Left ventricle myocardium inferior (tissue), 1 donor: ENCODE data around the gene MARCHF6. TPM values are rescaled to one million over a fixed set of nuclear protein-coding genes. Genes with fewer than 3 reads are reported as not detected.

ENCODE experiments used
- DNase-seq: peaks from one replicate; pipeline ENCODE4 v3.0.0-alpha.2; 2020
- H3K27ac ChIP-seq: fragments of 200-600 bp; replicated peaks from 2 replicates; pipeline ENCODE4 v1.8.0; 2021
- H3K27me3 ChIP-seq: fragments of 200-600 bp; 2 replicates; pipeline ENCODE4 v1.8.0; 2021; ENCODE audit warnings: low read depth
- H3K36me3 ChIP-seq: fragments of 200-600 bp; 2 replicates; pipeline ENCODE4 v1.8.0; 2021
- H3K4me1 ChIP-seq: fragments of 200-600 bp; 2 replicates; pipeline ENCODE4 v1.8.0; 2021
- H3K4me3 ChIP-seq: fragments of 200-600 bp; 2 replicates; pipeline ENCODE4 v1.8.0; 2021; ENCODE audit warnings: mild to moderate bottlenecking, moderate library complexity
- H3K9me3 ChIP-seq: fragments of 200-600 bp; replicated peaks from 2 replicates; pipeline ENCODE4 v1.8.0; 2021
- CTCF ChIP-seq: fragments of 200-600 bp; IDR thresholded peaks from 2 replicates; pipeline ENCODE4 v1.8.0; 2021; ENCODE audit warnings: antibody characterized with exemption, mild to moderate bottlenecking, borderline replicate concordance
- intact Hi-C: fragments of 100-400 bp; cut with micrococcal nuclease; formaldehyde crosslinking; loops from one replicate; pipeline ENCODE4 v1.11.0; 2022
- total RNA-seq: library from RNA; stranded (reverse); fragmentation: NEBNext Ultra II Directional; extraction: Animal tissue kit (Norgen Biotek cat#: 25700); gene quantifications from one replicate; pipeline ENCODE4 v1.2.1, GENCODE V29; 2021
- donor health status: DM: no; HTN: yes; CAD: no; lungs with severe emphysema.

MARCHF6 gene
- total RNA-seq, 1 donor from 2014 or later, result 162 TPM

GRCh38 chr5:10355071-10355889, 1.8 kb downstream of the MARCHF6 start:
- no peaks in the 10 kb centered on the region for H3K9me3 ChIP-seq
- no peaks in the 10 kb centered on the region for H3K36me3 ChIP-seq
- TF ChIP-seq CTCF, result no peak
- peaks cover 82% of the 10 kb centered on the region for H3K4me1 ChIP-seq
- no peak for DNase-seq
- peak overlapping the region; percentile 85 for H3K4me3 ChIP-seq
- no peaks in the 10 kb centered on the region for H3K27me3 ChIP-seq
- intact Hi-C loops, result loop anchor here (10.0 kb wide), 1 partner anchor 410 kb away; the partner anchor contains the start of gene DAP
- H3K27ac ChIP-seq, result peak overlapping the region; percentile 98

- no peak for DNase-seq
- intact Hi-C loops, result loop anchor here (10.0 kb wide), 1 partner anchor 406 kb away; the partner anchor contains the start of gene DAP
- H3K4me1 ChIP-seq, result peaks cover 89% of the 10 kb centered on the region
- no peaks in the 10 kb centered on the region for H3K36me3 ChIP-seq
- H3K27ac ChIP-seq, result no peak overlapping the region
- no peaks in the 10 kb centered on the region for H3K27me3 ChIP-seq
- H3K4me3 ChIP-seq, result no peak overlapping the region
- H3K9me3 ChIP-seq, result no peaks in the 10 kb centered on the region
- TF ChIP-seq CTCF, result no peak
Observed at GRCh38 chr5:10358999-10359398, 5.5 kb downstream of the MARCHF6 start.

- no peak overlapping the region for H3K4me3 ChIP-seq
- no peak for TF ChIP-seq CTCF
- peaks cover 91% of the 10 kb centered on the region for H3K4me1 ChIP-seq
- no peaks in the 10 kb centered on the region for H3K27me3 ChIP-seq
- H3K9me3 ChIP-seq, result no peaks in the 10 kb centered on the region
- H3K36me3 ChIP-seq, result no peaks in the 10 kb centered on the region
- intact Hi-C loops, result no loop called here
- no peak overlapping the region for H3K27ac ChIP-seq
- DNase-seq, result no peak
Observed at GRCh38 chr5:10360686-10361085, 7.2 kb downstream of the MARCHF6 start.

- intact Hi-C loops, result no loop called here
- DNase-seq, result no peak
- H3K4me1 ChIP-seq, result peaks cover 92% of the 10 kb centered on the region
- H3K36me3 ChIP-seq, result no peaks in the 10 kb centered on the region
- no peaks in the 10 kb centered on the region for H3K27me3 ChIP-seq
- H3K9me3 ChIP-seq, result no peaks in the 10 kb centered on the region
- no peak overlapping the region for H3K27ac ChIP-seq
- H3K4me3 ChIP-seq, result no peak overlapping the region
- TF ChIP-seq CTCF, result no peak
Observed at GRCh38 chr5:10363519-10364185, 10.2 kb downstream of the MARCHF6 start.

GRCh38 chr5:10364186-10364689, 10.7 kb downstream of the MARCHF6 start:
- Histone ChIP-seq H3K4me3 (no peak overlapping the region), H3K27me3 (no peaks in the 10 kb centered on the region), H3K27ac (no peak overlapping the region), H3K36me3 (no peaks in the 10 kb centered on the region), H3K9me3 (no peaks in the 10 kb centered on the region), H3K4me1 (peaks cover 92% of the 10 kb centered on the region)
- no peak for DNase-seq
- intact Hi-C loops, result no loop called here
- peak; percentile 13 for TF ChIP-seq CTCF
